Nephron progenitor cell (in vitro differentiated cells): ENCODE measurements around the gene P2RX2.

Experiments
- DNase-seq: peaks from one replicate; pipeline ENCODE4 v3.0.0; 2021
- H3K27ac Mint-ChIP-seq: 2 replicates; pipeline ENCODE4 v1.8.0; 2021; ENCODE audit warnings: mild to moderate bottlenecking, moderate library complexity, mixed read lengths
- H3K27me3 Mint-ChIP-seq: 2 replicates; pipeline ENCODE4 v1.8.0; 2021; ENCODE audit warnings: mild to moderate bottlenecking, low read depth, mixed read lengths; ENCODE audit not compliant: poor library complexity
- H3K36me3 Mint-ChIP-seq: 2 replicates; pipeline ENCODE4 v1.8.0; 2021; ENCODE audit warnings: low read depth, mixed read lengths
- H3K4me1 Mint-ChIP-seq: 2 replicates; pipeline ENCODE4 v1.8.0; 2021; ENCODE audit warnings: mixed read lengths
- H3K4me3 Mint-ChIP-seq: 2 replicates; pipeline ENCODE4 v1.8.0; 2021; ENCODE audit warnings: mild to moderate bottlenecking, moderate library complexity, mixed read lengths
- H3K9me3 Mint-ChIP-seq: 2 replicates; pipeline ENCODE4 v1.8.0; 2021; ENCODE audit warnings: mild to moderate bottlenecking, moderate library complexity, mixed read lengths
- CTCF ChIP-seq: fragments of 200-600 bp; sonication (generic); IDR thresholded peaks from 2 replicates; pipeline ENCODE4 v1.5.0; 2021; ENCODE audit warnings: antibody characterized with exemption

Gene P2RX2

GRCh38 chr12:132601171-132601883 is 17.2 kb upstream of the P2RX2 start:
- peaks cover 25% of the 10 kb centered on the region for H3K27me3 Mint-ChIP-seq
- H3K27ac Mint-ChIP-seq, result no peak overlapping the region
- peaks cover 8% of the 10 kb centered on the region for H3K9me3 Mint-ChIP-seq
- TF ChIP-seq CTCF, result no peak
- H3K4me3 Mint-ChIP-seq, result no peak overlapping the region
- H3K36me3 Mint-ChIP-seq, result no peaks in the 10 kb centered on the region
- peaks cover 70% of the 10 kb centered on the region for H3K4me1 Mint-ChIP-seq
- DNase-seq, result no peak

- H3K27me3 Mint-ChIP-seq, result peaks cover 17% of the 10 kb centered on the region
- peak overlapping the region; percentile 73 for H3K4me3 Mint-ChIP-seq
Observed at GRCh38 chr12:132602572-132603239, 15.9 kb upstream of the P2RX2 start.

GRCh38 chr12:132603240-132604150 is 15.1 kb upstream of the P2RX2 start:
- no peak for TF ChIP-seq CTCF
- no peaks in the 10 kb centered on the region for H3K9me3 Mint-ChIP-seq
- H3K4me1 Mint-ChIP-seq, result peaks cover 82% of the 10 kb centered on the region
- peak overlapping the region; percentile 73 for H3K4me3 Mint-ChIP-seq
- peak; percentile 45 for DNase-seq
- peaks cover 18% of the 10 kb centered on the region for H3K27me3 Mint-ChIP-seq
- H3K27ac Mint-ChIP-seq, result peak overlapping the region; percentile 99
- H3K36me3 Mint-ChIP-seq, result no peaks in the 10 kb centered on the region

More at GRCh38 chr12:132602572-132603239, 15.9 kb upstream of the P2RX2 start:
- peaks cover 2% of the 10 kb centered on the region for H3K9me3 Mint-ChIP-seq
- H3K4me1 Mint-ChIP-seq, result peaks cover 77% of the 10 kb centered on the region
- peak overlapping the region; percentile 99 for H3K27ac Mint-ChIP-seq
- DNase-seq, result peak; percentile 72
- H3K36me3 Mint-ChIP-seq, result no peaks in the 10 kb centered on the region
- TF ChIP-seq CTCF, result no peak

- Mint-ChIP-seq H3K36me3 (no peaks in the 10 kb centered on the region), H3K4me3 (no peak overlapping the region), H3K27ac (no peak overlapping the region), H3K27me3 (peaks cover 18% of the 10 kb centered on the region), H3K9me3 (no peaks in the 10 kb centered on the region), H3K4me1 (peaks cover 84% of the 10 kb centered on the region)
- no peak for TF ChIP-seq CTCF
- no peak for DNase-seq
Observed at GRCh38 chr12:132604151-132604618, 14.4 kb upstream of the P2RX2 start.

- no peak for TF ChIP-seq CTCF
- Mint-ChIP-seq H3K27ac (no peak overlapping the region), H3K4me1 (peaks cover 85% of the 10 kb centered on the region), H3K27me3 (peaks cover 15% of the 10 kb centered on the region), H3K36me3 (no peaks in the 10 kb centered on the region), H3K9me3 (no peaks in the 10 kb centered on the region), H3K4me3 (no peak overlapping the region)
- no peak for DNase-seq
Observed at GRCh38 chr12:132604668-132605441, 13.7 kb upstream of the P2RX2 start.
